Dedifferentiated amniotic fluid mesenchymal stem cell (primary cell): ENCODE measurements around the gene FSTL3.
"Not testable (repeated sequence)": the region's sequence is repeated elsewhere in the genome, so short reads cannot be mapped to it uniquely, and the experiment has no call there.

ENCODE experiments used
- DNase-seq: peaks from one replicate; pipeline ENCODE4 v3.0.0-alpha.2; 2016; ENCODE audit errors: extremely low spot score

FSTL3 gene

GRCh38 chr19:682678-683320 is 6.6 kb downstream of the FSTL3 start:
- no peak for DNase-seq

GRCh38 chr19:685454-685931 is 9.3 kb downstream of the FSTL3 start:
- no peak for DNase-seq

- no peak for DNase-seq
Observed at GRCh38 chr19:686589-687297, 10.6 kb downstream of the FSTL3 start.

- DNase-seq: no peak
Observed at GRCh38 chr19:687569-688166, 11.5 kb downstream of the FSTL3 start.

- DNase-seq: no peak
Observed at GRCh38 chr19:688214-688613, 12.0 kb downstream of the FSTL3 start.

GRCh38 chr19:688992-689391 is 12.8 kb downstream of the FSTL3 start:
- DNase-seq: no peak

GRCh38 chr19:690203-690602 is 14.0 kb downstream of the FSTL3 start:
- DNase-seq: no peak

- no peak for DNase-seq
Observed at GRCh38 chr19:694481-695351, 18.5 kb downstream of the FSTL3 start.

GRCh38 chr19:695352-695949 is 19.3 kb downstream of the FSTL3 start, which contains the start of gene PRSS57:
Gene PRSS57 (minus strand): TSS chr19:695452. CDS start chr19:695430, 22 bp downstream.
- DNase-seq: no peak

- not testable (repeated sequence) for DNase-seq
Observed at GRCh38 chr19:698529-698928, 22.3 kb downstream of the FSTL3 start.

- not testable (repeated sequence) for DNase-seq
Observed at GRCh38 chr19:699885-700284, 23.7 kb downstream of the FSTL3 start.

- not testable (repeated sequence) for DNase-seq
Observed at GRCh38 chr19:702847-703246, 26.7 kb downstream of the FSTL3 start.

GRCh38 chr19:703329-703650 is 27.1 kb downstream of the FSTL3 start:
- no peak for DNase-seq

- no peak for DNase-seq
Observed at GRCh38 chr19:703651-704446, 27.7 kb downstream of the FSTL3 start.

GRCh38 chr19:704447-704741 is 28.2 kb downstream of the FSTL3 start:
- no peak for DNase-seq

- DNase-seq: no peak
Observed at GRCh38 chr19:708154-709143, 32.3 kb downstream of the FSTL3 start, which contains the start of gene PALM. Gene PALM (plus strand): TSS chr19:708935. CDS start chr19:709147, 212 bp downstream.

- DNase-seq: no peak
Observed at GRCh38 chr19:709196-709964, 33.2 kb downstream of the FSTL3 start.

GRCh38 chr19:709965-710571 is 33.9 kb downstream of the FSTL3 start:
- DNase-seq: no peak
